ENCODE results near the gene KIF1C.

DNA sequence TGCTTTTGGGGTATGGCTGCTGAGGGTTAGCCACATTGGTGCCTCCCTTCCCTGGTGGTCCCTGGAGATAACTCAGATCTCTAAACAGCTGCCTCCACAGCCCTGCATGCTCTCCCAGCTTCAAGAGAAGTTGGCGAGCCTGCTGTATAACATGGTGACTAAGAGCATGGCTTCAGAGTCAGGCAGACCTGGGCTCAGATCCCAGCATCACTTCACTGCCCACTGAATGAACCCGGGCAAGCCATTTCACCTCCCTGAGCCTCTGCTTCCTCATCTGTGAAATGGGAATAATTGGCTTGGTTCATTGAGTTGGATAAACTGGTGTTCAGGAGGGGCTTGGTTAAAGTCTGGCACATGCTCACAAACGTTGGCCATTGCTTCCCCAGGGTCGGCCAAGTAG lies 16.6 kb downstream of the KIF1C start:
- TF ChIP-seq CTCF (IDR thresholded peaks at IDR 0.05), result no peak
- TF ChIP-seq POLR2A (IDR thresholded peaks at IDR 0.05), result no peak
